Endothelial cell of umbilical vein (primary cell): Measurements from ENCODE around the gene ATP6V1B1. TPM values are rescaled to one million over a fixed set of nuclear protein-coding genes. Genes with fewer than 3 reads are reported as not detected.

Experiments used
- BruUV-seq: library from RNA; stranded (reverse); fragments of 400-500 nt; replicated peaks from 2 replicates; lab custom pipeline; 2021; lab: Mats Ljungman, UMichigan
- CTCF ChIA-PET: fragments of 300-600, 350-600 bp; sonication (Branson Sonifier 250); formaldehyde crosslinking; loops from one replicate; lab custom pipeline; 2021; ENCODE audit warnings: antibody characterized with exemption, inconsistent platforms; lab: Charles Lee
- POLR2A ChIA-PET: fragments of 300-600, 350-600 bp; sonication (Branson Sonifier 250); formaldehyde crosslinking; loops from one replicate; lab custom pipeline; 2021; ENCODE audit warnings: antibody characterized with exemption, inconsistent platforms; lab: Charles Lee
- DNase-seq: peaks from one replicate; pipeline ENCODE4 v3.0.0-alpha.2; 2011; ENCODE audit warnings: low read depth, low spot score
- FAIRE-seq: peaks from 2 replicates; lab custom pipeline; 2011; peaks lifted over from hg19 to GRCh38; lab: Jason Lieb, UNC
- H2AFZ ChIP-seq: 2 replicates; pipeline ENCODE4 v1.6.0; 2012; ENCODE audit warnings: low read depth, low read length, control low read depth, inconsistent platforms
- H3K27ac ChIP-seq: 2 replicates; pipeline ENCODE4 v1.5.1; 2011; ENCODE audit warnings: low read depth, mild to moderate bottlenecking, control low read depth, low read length, moderate library complexity; ENCODE audit not compliant: insufficient read depth
- H3K27me3 ChIP-seq, 2 experiments: 2 replicates each; pipeline versions ENCODE4 v1.6.0 to v1.6.1; 2011; ENCODE audit warnings: low read length in 2 of 2, mixed read lengths in 1 of 2; ENCODE audit not compliant: control insufficient read depth in 2 of 2, insufficient read depth in 2 of 2
- H3K36me3 ChIP-seq, 2 experiments: 2 replicates in 1 of 2; 3 replicates in 1 of 2; pipeline ENCODE4 v1.5.1; 2011; ENCODE audit warnings: low read length in 2 of 2, mild to moderate bottlenecking in 1 of 2, moderate library complexity in 1 of 2; ENCODE audit not compliant: control insufficient read depth in 2 of 2, insufficient read depth in 2 of 2; ENCODE audit errors: extremely low read depth in 1 of 2
- H3K4me1 ChIP-seq: 3 replicates; pipeline ENCODE4 v1.5.1; 2011; ENCODE audit warnings: mild to moderate bottlenecking, low read length; ENCODE audit not compliant: control insufficient read depth, insufficient read depth; ENCODE audit errors: extremely low read depth
- H3K4me2 ChIP-seq: 2 replicates; pipeline ENCODE4 v1.6.1; 2011; ENCODE audit warnings: low read length, control low read depth, mixed read lengths; ENCODE audit not compliant: insufficient read depth
- H3K4me3 ChIP-seq, 3 experiments: fragments of 200-600 bp in 1 of 3; sonication (generic), shearing (Covaris generic) in 1 of 3; replicated peaks in 1 of 3; 2 replicates each; pipeline ENCODE4 v1.5.1; 2011 to 2016; ENCODE audit warnings: control low read depth in 3 of 3, low read length in 3 of 3, mild to moderate bottlenecking in 2 of 3, inconsistent platforms in 1 of 3, low read depth in 1 of 3, moderate library complexity in 1 of 3; ENCODE audit not compliant: insufficient read depth in 1 of 3
- H3K79me2 ChIP-seq: 2 replicates; pipeline ENCODE4 v1.6.0; 2012; ENCODE audit warnings: low read length, inconsistent platforms; ENCODE audit not compliant: control insufficient read depth, insufficient read depth
- H3K9ac ChIP-seq: replicated peaks from 2 replicates; pipeline ENCODE3; 2011; ENCODE audit warnings: low read length, control low read depth; ENCODE audit not compliant: insufficient read depth; ENCODE audit errors: extremely low read depth
- H3K9me1 ChIP-seq: replicated peaks from 3 replicates; pipeline ENCODE4 v1.6.0; 2011; ENCODE audit warnings: mild to moderate bottlenecking, low read length; ENCODE audit not compliant: control insufficient read depth, insufficient read depth; ENCODE audit errors: extremely low read depth
- H3K9me3 ChIP-seq: replicated peaks from 2 replicates; pipeline ENCODE4 v1.5.1; 2012; ENCODE audit warnings: low read length, inconsistent platforms; ENCODE audit not compliant: control insufficient read depth, insufficient read depth
- H4K20me1 ChIP-seq: replicated peaks from 2 replicates; pipeline ENCODE3; 2011; ENCODE audit warnings: mild to moderate bottlenecking, low read length; ENCODE audit not compliant: control insufficient read depth, insufficient read depth; ENCODE audit errors: extremely low read depth
- GATA2 ChIP-seq: IDR thresholded peaks from 2 replicates; pipeline ENCODE4 v1.7.0; 2011; ENCODE audit warnings: low read depth, mild to moderate bottlenecking, moderate library complexity, mixed read lengths, low read length; ENCODE audit not compliant: insufficient read length, insufficient read depth
- POLR2A ChIP-seq: IDR thresholded peaks from 2 replicates; pipeline ENCODE4 v1.6.1; 2012; ENCODE audit warnings: low read depth, mild to moderate bottlenecking, control low read depth, low read length
- POLR2AphosphoS5 ChIP-seq: IDR thresholded peaks from 2 replicates; pipeline ENCODE4 v1.6.1; 2012; ENCODE audit warnings: low read depth, mild to moderate bottlenecking, control low read depth, low read length, moderate library complexity; ENCODE audit not compliant: insufficient read depth
- dilution Hi-C: fragments of 300-500 bp; cut with MboI; formaldehyde crosslinking; loops from one replicate; pipeline ENCODE4 v1.15.0; 2019; ENCODE audit warnings: low sequenced_read_pairs; ENCODE audit not compliant: extremely low pct_ligation_motif_present
- intact Hi-C: fragments of 100-400 bp; cut with micrococcal nuclease; formaldehyde crosslinking; loops from one replicate; pipeline ENCODE4 v1.10.0; 2022
- polyA plus RNA-seq, 4 experiments: library from polyadenylated mRNA; depleted of rRNA in 3 of 4; stranded (reverse) in 3 of 4; unstranded in 1 of 4; fragments of >200 nt; gene quantifications; 2 replicates each; pipeline versions ENCODE4 v1.2.1 to v1.2.3, GENCODE V29; 2011 to 2012; ENCODE audit warnings: missing spikeins in 1 of 4
- total RNA-seq: library from RNA; stranded (reverse); gene quantifications from 2 replicates; pipeline ENCODE4 v1.2.3, GENCODE V29; 2021
- TF ChIP-seq, protein P1 (sequence below), 2 donors: IDR thresholded peaks; 1 replicate in 1 of 2; 2 replicates in 1 of 2; pipeline ENCODE4 v1.5.1; 2011; ENCODE audit warnings: low read length in 2 of 2, mild to moderate bottlenecking in 2 of 2, moderate library complexity in 2 of 2, control low read depth in 1 of 2, inconsistent platforms in 1 of 2, low read depth in 1 of 2; ENCODE audit not compliant: insufficient read depth in 1 of 2; ENCODE audit errors: extremely low read depth in 1 of 2

The ATP6V1B1 gene
- total and polyA plus RNA-seq, 2 donors (not counting 3 experiments of a cell fraction or from before 2014, with no cell fraction given) = 0.77 TPM; not detected in 1

- dilution Hi-C loops (no loop called here), intact Hi-C loops (no loop called here)
- ChIA-PET POLR2A (interaction anchor here (1.0 kb wide), 1 partner anchor 8 kb away, joined by 3 read pairs; no protein-coding TSS in a partner anchor), CTCF (interaction anchor here (0.8 to 4.8 kb wide), 3 partner anchors 8 to 151 kb away, joined by 3 to 29 read pairs (median 3); no protein-coding TSS in a partner anchor)
- H3K4me2 ChIP-seq = no peak overlapping the region
- H3K79me2 ChIP-seq = no peaks in the 10 kb centered on the region
- peaks cover 0 to 3% of the 10 kb centered on the region in 2 experiments for H3K27me3 ChIP-seq
- H4K20me1 ChIP-seq = no peaks in the 10 kb centered on the region
- no peaks in the 10 kb centered on the region for H3K9me3 ChIP-seq
- H3K9me1 ChIP-seq = no peaks in the 10 kb centered on the region
- TF ChIP-seq POLR2AphosphoS5 (no peak), GATA2 (no peak), POLR2A (no peak)
- TF ChIP-seq, protein P1, sequence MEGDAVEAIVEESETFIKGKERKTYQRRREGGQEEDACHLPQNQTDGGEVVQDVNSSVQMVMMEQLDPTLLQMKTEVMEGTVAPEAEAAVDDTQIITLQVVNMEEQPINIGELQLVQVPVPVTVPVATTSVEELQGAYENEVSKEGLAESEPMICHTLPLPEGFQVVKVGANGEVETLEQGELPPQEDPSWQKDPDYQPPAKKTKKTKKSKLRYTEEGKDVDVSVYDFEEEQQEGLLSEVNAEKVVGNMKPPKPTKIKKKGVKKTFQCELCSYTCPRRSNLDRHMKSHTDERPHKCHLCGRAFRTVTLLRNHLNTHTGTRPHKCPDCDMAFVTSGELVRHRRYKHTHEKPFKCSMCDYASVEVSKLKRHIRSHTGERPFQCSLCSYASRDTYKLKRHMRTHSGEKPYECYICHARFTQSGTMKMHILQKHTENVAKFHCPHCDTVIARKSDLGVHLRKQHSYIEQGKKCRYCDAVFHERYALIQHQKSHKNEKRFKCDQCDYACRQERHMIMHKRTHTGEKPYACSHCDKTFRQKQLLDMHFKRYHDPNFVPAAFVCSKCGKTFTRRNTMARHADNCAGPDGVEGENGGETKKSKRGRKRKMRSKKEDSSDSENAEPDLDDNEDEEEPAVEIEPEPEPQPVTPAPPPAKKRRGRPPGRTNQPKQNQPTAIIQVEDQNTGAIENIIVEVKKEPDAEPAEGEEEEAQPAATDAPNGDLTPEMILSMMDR (IDR thresholded peaks at IDR 0.05; ENCODE audit: extremely low read depth in 1 of 2, insufficient read depth in 1 of 2, low read depth in 1 of 2, low read length in 2 of 2) = no peak
- no peaks in the 10 kb centered on the region for H3K36me3 ChIP-seq
- no peak overlapping the region for H3K4me3 ChIP-seq
- FAIRE-seq (no peak), DNase-seq (no peak)
- no TSS peak for BruUV-seq
- H3K9ac ChIP-seq = no peak overlapping the region
- no peak overlapping the region for H2AFZ ChIP-seq
- H3K4me1 ChIP-seq = no peaks in the 10 kb centered on the region
- no peak overlapping the region for H3K27ac ChIP-seq
Measured at GRCh38 chr2:70939839-70940580, 4.3 kb downstream of the ATP6V1B1 start.
